ENCODE measurements around the gene ABHD5. TPM values are rescaled to one million over a fixed set of nuclear protein-coding genes. Genes with fewer than 3 reads are reported as not detected.

The ABHD5 gene
- total and polyA plus RNA-seq, 2 experiments from 2014 or later = 32.3 to 45.5 TPM

- peaks cover 31% of the 10 kb centered on the region for H3K4me1 ChIP-seq (ENCODE audit: insufficient read depth)
- no peak overlapping the region for H3K4me2 ChIP-seq (ENCODE audit: unreplicated experiment)
- peaks cover 27% of the 10 kb centered on the region for H3F3A ChIP-seq (ENCODE audit: insufficient read depth)
- H3K9me2 ChIP-seq (ENCODE audit: insufficient read depth) = no peaks in the 10 kb centered on the region
- H4K20me1 ChIP-seq (ENCODE audit: insufficient read depth) = no peaks in the 10 kb centered on the region
- WGBS, 2 experiments (ENCODE audit: low coverage in 1 of 2, low lambda C conversion rate in 2 of 2, missing lambda C conversion rate in 2 of 2) = 13 to 14% methylated on average over 2 of the region's 2 CpGs
- H3K4me3 ChIP-seq = no peak overlapping the region
- H2AFZ ChIP-seq = no peak overlapping the region
- DNase-seq = peak; percentile 67
- H3K27me3 ChIP-seq (replicated peaks; ENCODE audit: insufficient read depth) = no peaks in the 10 kb centered on the region
- H3K9me3 ChIP-seq (ENCODE audit: low read depth) = no peaks in the 10 kb centered on the region
- in situ Hi-C loops (cut with MboI) = no loop called here
- H3K79me2 ChIP-seq (ENCODE audit: insufficient read depth) = peaks cover 88% of the 10 kb centered on the region
- no peak overlapping the region for H3K9ac ChIP-seq
- H3K27ac ChIP-seq = peak overlapping the region; percentile 26
- no peaks in the 10 kb centered on the region for H3K36me3 ChIP-seq (ENCODE audit: low read depth)
- TF ChIP-seq EZH2 (IDR thresholded peaks at IDR 0.05; ENCODE audit: insufficient read depth, poor library complexity, severe bottlenecking) = no peak
- no peak for TF ChIP-seq EZH2phosphoT487 (IDR thresholded peaks at IDR 0.05; ENCODE audit: insufficient read depth, low read depth)
Observed at GRCh38 chr3:43695443-43695842, 4.7 kb downstream of the ABHD5 start.

- Histone ChIP-seq H3K27ac (peak overlapping the region; percentile 26), H3K36me3 (ENCODE audit: low read depth) (no peaks in the 10 kb centered on the region), H3K27me3 (replicated peaks; ENCODE audit: insufficient read depth) (no peaks in the 10 kb centered on the region), H3K9me3 (ENCODE audit: low read depth) (no peaks in the 10 kb centered on the region), H4K20me1 (ENCODE audit: insufficient read depth) (no peaks in the 10 kb centered on the region), H3K4me2 (ENCODE audit: unreplicated experiment) (no peak overlapping the region), H3K4me3 (no peak overlapping the region), H3K4me1 (ENCODE audit: insufficient read depth) (peaks cover 31% of the 10 kb centered on the region), H3K9me2 (ENCODE audit: insufficient read depth) (no peaks in the 10 kb centered on the region), H2AFZ (no peak overlapping the region), H3K79me2 (ENCODE audit: insufficient read depth) (peaks cover 91% of the 10 kb centered on the region), H3K9ac (no peak overlapping the region), H3F3A (ENCODE audit: insufficient read depth) (peaks cover 27% of the 10 kb centered on the region)
- DNase-seq = no peak
- TF ChIP-seq EZH2 (IDR thresholded peaks at IDR 0.05; ENCODE audit: insufficient read depth, poor library complexity, severe bottlenecking) (no peak), EZH2phosphoT487 (IDR thresholded peaks at IDR 0.05; ENCODE audit: insufficient read depth, low read depth) (no peak)
- in situ Hi-C loops (cut with MboI) = no loop called here
Observed at GRCh38 chr3:43695863-43696262, 5.1 kb downstream of the ABHD5 start.

GRCh38 chr3:43696441-43696840, 5.7 kb downstream of the ABHD5 start:
- Histone ChIP-seq H2AFZ (no peak overlapping the region), H3F3A (ENCODE audit: insufficient read depth) (peaks cover 27% of the 10 kb centered on the region), H3K27me3 (replicated peaks; ENCODE audit: insufficient read depth) (no peaks in the 10 kb centered on the region), H3K4me3 (no peak overlapping the region), H3K4me1 (ENCODE audit: insufficient read depth) (peaks cover 31% of the 10 kb centered on the region), H3K79me2 (ENCODE audit: insufficient read depth) (peaks cover 94% of the 10 kb centered on the region), H3K9ac (no peak overlapping the region), H3K4me2 (ENCODE audit: unreplicated experiment) (no peak overlapping the region), H3K27ac (no peak overlapping the region), H3K36me3 (ENCODE audit: low read depth) (peaks cover 6% of the 10 kb centered on the region; the same call in 1 of the 2 replicates), H4K20me1 (ENCODE audit: insufficient read depth) (no peaks in the 10 kb centered on the region), H3K9me2 (ENCODE audit: insufficient read depth) (no peaks in the 10 kb centered on the region), H3K9me3 (ENCODE audit: low read depth) (no peaks in the 10 kb centered on the region)
- no peak for DNase-seq
- in situ Hi-C loops (cut with MboI) = no loop called here
- WGBS, 2 experiments (ENCODE audit: low coverage in 1 of 2, low lambda C conversion rate in 2 of 2, missing lambda C conversion rate in 2 of 2) = 92 to 94% methylated on average over 1 of the region's 1 CpG
- TF ChIP-seq EZH2 (IDR thresholded peaks at IDR 0.05; ENCODE audit: insufficient read depth, poor library complexity, severe bottlenecking) (no peak), EZH2phosphoT487 (IDR thresholded peaks at IDR 0.05; ENCODE audit: insufficient read depth, low read depth) (no peak)

GRCh38 chr3:43696881-43697280, 6.1 kb downstream of the ABHD5 start:
- TF ChIP-seq EZH2 (IDR thresholded peaks at IDR 0.05; ENCODE audit: insufficient read depth, poor library complexity, severe bottlenecking) (no peak), EZH2phosphoT487 (IDR thresholded peaks at IDR 0.05; ENCODE audit: insufficient read depth, low read depth) (no peak)
- peaks cover 91% of the 10 kb centered on the region for H3K79me2 ChIP-seq (ENCODE audit: insufficient read depth)
- H3K27me3 ChIP-seq (replicated peaks; ENCODE audit: insufficient read depth) = no peaks in the 10 kb centered on the region
- peaks cover 31% of the 10 kb centered on the region for H3K4me1 ChIP-seq (ENCODE audit: insufficient read depth)
- WGBS, 2 experiments (ENCODE audit: low coverage in 1 of 2, low lambda C conversion rate in 2 of 2, missing lambda C conversion rate in 2 of 2) = 91 to 95% methylated on average over 1 of the region's 1 CpG
- H3K4me2 ChIP-seq (ENCODE audit: unreplicated experiment) = no peak overlapping the region
- peaks cover 27% of the 10 kb centered on the region for H3F3A ChIP-seq (ENCODE audit: insufficient read depth)
- H2AFZ ChIP-seq = no peak overlapping the region
- H3K9ac ChIP-seq = no peak overlapping the region
- no peaks in the 10 kb centered on the region for H3K9me3 ChIP-seq (ENCODE audit: low read depth)
- no peak for DNase-seq
- H3K9me2 ChIP-seq (ENCODE audit: insufficient read depth) = no peaks in the 10 kb centered on the region
- no peak overlapping the region for H3K4me3 ChIP-seq
- no peak overlapping the region for H3K27ac ChIP-seq
- H3K36me3 ChIP-seq (ENCODE audit: low read depth) = peaks cover 10% of the 10 kb centered on the region; the same call in 1 of the 2 replicates
- H4K20me1 ChIP-seq (ENCODE audit: insufficient read depth) = no peaks in the 10 kb centered on the region
- in situ Hi-C loops (cut with MboI) = no loop called here

- in situ Hi-C loops (cut with MboI) = no loop called here
- H3K27me3 ChIP-seq (replicated peaks; ENCODE audit: insufficient read depth) = no peaks in the 10 kb centered on the region
- 93 to 96% methylated on average over 1 of the region's 1 CpG for WGBS, 2 experiments (ENCODE audit: low coverage in 1 of 2, low lambda C conversion rate in 2 of 2, missing lambda C conversion rate in 2 of 2)
- peak; percentile 25 for DNase-seq
- no peak overlapping the region for H3K27ac ChIP-seq
- peaks cover 13% of the 10 kb centered on the region for H3F3A ChIP-seq (ENCODE audit: insufficient read depth)
- H3K9ac ChIP-seq = no peak overlapping the region
- no peak overlapping the region for H2AFZ ChIP-seq
- H3K9me3 ChIP-seq (ENCODE audit: low read depth) = no peaks in the 10 kb centered on the region
- peaks cover 18% of the 10 kb centered on the region; the same call in 1 of the 2 replicates for H3K36me3 ChIP-seq (ENCODE audit: low read depth)
- no peak overlapping the region for H3K4me3 ChIP-seq
- H3K9me2 ChIP-seq (ENCODE audit: insufficient read depth) = no peaks in the 10 kb centered on the region
- no peak overlapping the region for H3K4me2 ChIP-seq (ENCODE audit: unreplicated experiment)
- peaks cover 15% of the 10 kb centered on the region for H3K4me1 ChIP-seq (ENCODE audit: insufficient read depth)
- no peaks in the 10 kb centered on the region for H4K20me1 ChIP-seq (ENCODE audit: insufficient read depth)
- TF ChIP-seq EZH2phosphoT487 (IDR thresholded peaks at IDR 0.05; ENCODE audit: insufficient read depth, low read depth) = no peak
- no peak for TF ChIP-seq EZH2 (IDR thresholded peaks at IDR 0.05; ENCODE audit: insufficient read depth, poor library complexity, severe bottlenecking)
- H3K79me2 ChIP-seq (ENCODE audit: insufficient read depth) = peaks cover 61% of the 10 kb centered on the region
Observed at GRCh38 chr3:43699864-43700263, 9.1 kb downstream of the ABHD5 start.

Data from GM23248 (cell line).